ENCODE results near the gene MMP28.

DNA sequence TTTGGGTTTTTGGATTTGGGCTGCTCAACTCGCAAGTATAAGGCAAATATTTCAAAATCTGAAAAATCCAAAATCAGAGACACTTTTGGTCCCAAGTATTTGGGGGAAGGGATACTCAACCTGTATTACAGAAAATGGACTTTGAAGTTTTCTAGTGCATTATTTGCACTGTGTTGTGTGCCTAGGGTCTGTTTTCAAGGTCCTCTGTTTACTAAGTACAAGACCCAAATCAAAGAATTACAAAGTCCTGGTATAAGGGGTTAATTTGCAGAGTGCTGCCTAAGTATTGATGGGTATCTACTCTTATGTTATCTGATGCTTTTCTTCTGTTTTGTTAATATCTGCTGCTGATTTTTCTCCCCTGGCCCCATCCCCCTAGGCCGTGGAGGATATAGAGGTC is 48.3 kb upstream of the MMP28 start:
- TF ChIP-seq, protein P1, sequence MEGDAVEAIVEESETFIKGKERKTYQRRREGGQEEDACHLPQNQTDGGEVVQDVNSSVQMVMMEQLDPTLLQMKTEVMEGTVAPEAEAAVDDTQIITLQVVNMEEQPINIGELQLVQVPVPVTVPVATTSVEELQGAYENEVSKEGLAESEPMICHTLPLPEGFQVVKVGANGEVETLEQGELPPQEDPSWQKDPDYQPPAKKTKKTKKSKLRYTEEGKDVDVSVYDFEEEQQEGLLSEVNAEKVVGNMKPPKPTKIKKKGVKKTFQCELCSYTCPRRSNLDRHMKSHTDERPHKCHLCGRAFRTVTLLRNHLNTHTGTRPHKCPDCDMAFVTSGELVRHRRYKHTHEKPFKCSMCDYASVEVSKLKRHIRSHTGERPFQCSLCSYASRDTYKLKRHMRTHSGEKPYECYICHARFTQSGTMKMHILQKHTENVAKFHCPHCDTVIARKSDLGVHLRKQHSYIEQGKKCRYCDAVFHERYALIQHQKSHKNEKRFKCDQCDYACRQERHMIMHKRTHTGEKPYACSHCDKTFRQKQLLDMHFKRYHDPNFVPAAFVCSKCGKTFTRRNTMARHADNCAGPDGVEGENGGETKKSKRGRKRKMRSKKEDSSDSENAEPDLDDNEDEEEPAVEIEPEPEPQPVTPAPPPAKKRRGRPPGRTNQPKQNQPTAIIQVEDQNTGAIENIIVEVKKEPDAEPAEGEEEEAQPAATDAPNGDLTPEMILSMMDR (IDR thresholded peaks at IDR 0.05; ENCODE audit: low read length): no peak
- no peak for TF ChIP-seq EZH2 (optimal IDR thresholded peaks at IDR 0.05; ENCODE audit: low read depth, low read length)
